Activated CD8-positive, alpha-beta memory T cell treated with anti-CD3 and anti-CD28 coated beads, Interleukin-2, amount 50 U/mL, for 48 hours (primary cell): ENCODE measurements around the gene HBZ.
A peak's percentile ranks its signal among the peaks of the same experiment; 100 is the strongest.
"Not testable (repeated sequence)": the region's sequence is repeated elsewhere in the genome, so short reads cannot be mapped to it uniquely, and the experiment has no call there.

Source experiments
- DNase-seq: peaks from one replicate; pipeline ENCODE4 v3.0.0-alpha.2; 2020

HBZ gene

DNA sequence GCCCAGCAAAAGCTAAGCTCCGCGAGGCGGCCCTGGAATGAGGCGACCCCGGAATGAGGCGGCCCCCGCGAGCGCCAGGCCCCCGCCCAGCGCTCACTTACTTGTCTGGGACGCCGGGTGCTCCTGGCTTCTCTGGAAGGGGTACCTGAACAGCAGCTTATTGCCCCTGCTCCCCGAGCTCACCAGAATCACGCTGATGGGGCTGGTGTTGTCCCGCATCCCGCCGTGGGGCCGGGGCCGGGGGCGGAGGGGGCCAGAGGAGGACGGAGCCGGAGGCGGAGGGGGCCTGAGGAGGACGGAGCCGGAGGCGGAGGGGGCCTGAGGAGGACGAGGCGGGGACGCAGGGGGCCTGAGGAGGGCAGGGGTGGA lies 14.4 kb upstream of the HBZ start:
- peak; percentile 71 for DNase-seq

DNA sequence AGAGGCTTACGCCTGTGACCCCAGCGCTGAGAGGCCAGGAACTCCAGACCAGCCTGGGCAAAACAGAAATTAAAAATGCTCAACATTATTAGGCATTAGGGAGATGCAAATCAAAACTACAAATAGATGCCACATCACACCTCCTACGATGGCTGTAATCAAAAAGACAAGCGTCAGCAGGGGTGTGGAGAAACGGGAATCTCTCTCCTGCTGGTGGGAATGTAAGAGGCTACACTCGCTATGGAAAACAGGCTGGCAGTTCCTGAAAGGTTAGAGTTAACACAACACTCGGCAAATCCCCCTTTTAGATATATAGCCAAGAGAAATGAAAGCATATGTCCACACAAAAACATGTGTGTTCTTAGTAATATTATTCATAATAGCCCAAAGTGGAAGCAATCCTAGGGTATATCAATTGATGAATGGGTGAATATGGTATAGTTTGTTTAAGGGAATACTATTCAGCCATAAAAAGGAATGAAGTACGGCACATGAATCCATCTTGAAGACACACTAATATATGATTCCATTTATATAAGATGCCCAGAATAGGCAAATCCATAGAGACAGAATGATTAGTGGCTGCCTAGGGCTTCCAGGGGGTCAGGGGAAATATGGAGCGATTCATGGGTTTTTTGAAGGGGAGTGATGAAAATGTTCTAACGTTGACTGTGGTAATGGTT lies 12.1 kb upstream of the HBZ start:
- DNase-seq = no peak

DNA sequence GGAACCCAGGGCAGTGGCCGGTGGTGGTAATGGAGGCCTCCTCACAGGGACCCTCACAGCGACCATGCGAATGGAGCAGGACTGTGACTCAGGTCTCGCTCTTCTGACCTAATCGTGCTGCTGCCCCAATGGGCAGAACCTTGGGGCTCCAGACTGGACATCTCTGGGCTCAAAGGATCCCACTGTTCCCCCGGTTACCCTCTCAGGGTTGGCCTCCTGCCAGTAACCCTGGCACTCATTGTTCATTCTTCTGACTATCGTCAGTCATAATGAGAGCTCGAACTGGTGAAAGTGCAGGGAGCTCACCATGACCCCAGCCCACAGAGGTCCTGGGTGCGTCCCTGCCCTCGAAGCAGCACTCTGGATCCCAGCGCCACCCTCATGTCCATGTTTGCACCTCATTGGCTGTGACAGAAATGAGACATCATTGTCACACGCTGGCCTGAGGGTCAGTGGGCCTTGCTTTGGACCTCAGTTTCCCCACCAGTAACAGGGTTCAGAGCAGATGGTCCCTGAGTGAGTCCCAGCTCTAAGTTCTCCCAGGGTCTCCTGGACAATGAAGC lies 10.0 kb upstream of the HBZ start:
- no peak for DNase-seq

GRCh38 chr16:143047-143446 lies 9.4 kb upstream of the HBZ start:
- no peak for DNase-seq

GRCh38 chr16:143456-143855 lies 9.0 kb upstream of the HBZ start:
- no peak for DNase-seq

- DNase-seq = no peak
Observed at GRCh38 chr16:144797-145252, 7.6 kb upstream of the HBZ start.

- DNase-seq = no peak
Observed at GRCh38 chr16:146646-147045, 5.8 kb upstream of the HBZ start.

DNA sequence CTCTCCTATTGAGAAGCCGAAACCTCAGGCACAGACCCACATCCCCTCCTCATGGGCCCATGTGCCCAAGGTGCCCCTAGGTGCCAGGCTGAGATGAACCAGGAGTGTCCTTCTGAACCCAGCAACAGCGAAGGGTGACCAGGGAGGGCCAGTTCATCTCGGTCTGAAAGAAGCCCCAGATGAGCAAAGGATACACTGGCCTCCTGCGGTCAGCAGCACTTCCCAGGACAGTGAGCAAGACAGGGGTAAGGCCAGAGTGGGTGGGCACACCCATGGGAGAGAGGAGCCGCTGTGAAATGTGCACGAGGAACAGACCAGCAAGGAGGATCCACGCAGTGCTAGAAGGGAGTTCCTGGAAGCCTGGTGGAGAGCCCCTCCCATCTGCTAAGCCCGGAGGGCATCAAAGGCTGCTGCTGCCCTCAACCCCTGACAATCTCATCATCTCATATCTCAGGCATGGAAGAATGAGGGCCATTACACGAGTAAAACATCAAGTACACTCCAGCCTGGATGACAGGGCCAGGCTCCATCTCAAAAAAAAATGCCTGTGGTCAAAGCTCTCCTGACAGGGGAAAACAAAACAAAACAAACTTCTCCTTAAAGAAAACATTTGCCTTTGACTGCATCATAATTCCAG lies 3.3 kb upstream of the HBZ start:
- no peak for DNase-seq

- DNase-seq = not testable (repeated sequence)
Observed at GRCh38 chr16:153129-153521, 681 bp downstream of the HBZ start.

DNA sequence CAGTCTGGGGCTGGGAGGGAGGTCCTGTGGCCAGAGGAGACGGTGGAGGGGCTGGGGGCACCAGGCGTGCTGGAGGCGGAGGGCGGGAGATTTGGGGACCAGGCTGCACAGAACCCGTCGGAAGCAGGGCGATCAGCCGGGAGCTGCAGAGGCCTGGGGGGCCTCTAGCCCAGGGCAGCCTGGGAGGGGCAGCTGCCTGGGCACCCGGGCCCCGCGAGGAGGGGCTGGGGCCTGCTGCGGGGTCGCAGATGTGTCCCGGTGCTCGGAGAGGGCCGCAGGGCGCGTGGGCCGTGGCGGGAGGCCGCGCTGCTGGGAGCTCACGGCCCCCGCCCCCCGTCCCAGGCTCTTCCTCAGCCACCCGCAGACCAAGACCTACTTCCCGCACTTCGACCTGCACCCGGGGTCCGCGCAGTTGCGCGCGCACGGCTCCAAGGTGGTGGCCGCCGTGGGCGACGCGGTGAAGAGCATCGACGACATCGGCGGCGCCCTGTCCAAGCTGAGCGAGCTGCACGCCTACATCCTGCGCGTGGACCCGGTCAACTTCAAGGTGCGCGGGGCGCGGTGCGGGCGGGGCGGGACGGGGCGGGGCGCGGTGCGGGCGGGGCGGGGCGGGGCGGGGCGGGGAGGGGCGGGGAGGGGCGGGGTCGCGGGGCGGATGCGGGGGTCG lies 1.2 kb downstream of the HBZ start:
- not testable (repeated sequence) for DNase-seq

DNA sequence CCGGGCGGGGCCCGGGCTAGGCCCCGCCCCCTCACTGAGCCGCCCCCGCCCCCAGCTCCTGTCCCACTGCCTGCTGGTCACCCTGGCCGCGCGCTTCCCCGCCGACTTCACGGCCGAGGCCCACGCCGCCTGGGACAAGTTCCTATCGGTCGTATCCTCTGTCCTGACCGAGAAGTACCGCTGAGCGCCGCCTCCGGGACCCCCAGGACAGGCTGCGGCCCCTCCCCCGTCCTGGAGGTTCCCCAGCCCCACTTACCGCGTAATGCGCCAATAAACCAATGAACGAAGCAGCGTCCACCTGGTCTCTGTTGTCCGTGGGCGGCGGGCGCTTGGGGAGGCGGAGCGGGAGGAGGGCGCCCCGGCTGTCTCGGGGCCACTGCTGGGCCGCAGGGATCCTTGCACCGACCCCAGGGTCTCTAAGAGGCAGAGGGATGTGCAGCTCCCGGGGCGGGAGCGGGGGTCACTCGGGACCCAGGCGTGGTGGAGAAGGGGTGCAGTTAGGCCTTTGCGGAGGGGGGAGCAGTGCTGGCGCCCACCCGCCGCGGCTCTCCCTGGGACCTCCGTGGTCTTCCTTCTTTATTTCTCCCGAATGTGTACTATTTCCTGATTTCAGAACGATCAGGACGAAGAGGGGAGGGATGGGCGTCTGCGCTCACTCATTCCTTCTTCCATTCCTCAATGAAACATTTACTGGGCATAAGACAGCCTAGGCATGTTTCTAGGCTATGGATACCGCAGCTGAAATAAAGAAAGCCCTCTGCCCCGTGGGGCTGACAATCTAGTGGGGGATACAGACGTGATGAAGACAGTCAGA lies 2.0 kb downstream of the HBZ start:
- DNase-seq = no peak

DNA sequence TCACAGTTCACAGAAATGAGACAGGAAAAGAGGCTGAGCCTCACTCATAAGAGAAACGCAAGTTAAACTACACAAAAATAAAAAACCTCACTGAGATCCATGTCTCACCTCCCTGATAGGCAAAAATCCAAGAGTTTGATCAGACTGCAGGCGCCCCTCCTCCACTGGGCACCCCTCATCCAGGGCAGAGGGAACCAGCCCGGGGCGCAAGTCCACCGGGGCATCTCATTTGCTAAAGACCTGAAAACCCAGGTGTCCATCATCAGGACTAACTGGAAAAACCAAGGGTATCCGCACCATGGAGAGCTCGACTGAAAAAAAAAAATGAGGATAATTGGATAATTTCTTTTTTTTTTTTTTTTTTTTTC lies 2.6 kb downstream of the HBZ start:
- DNase-seq = no peak

- DNase-seq = no peak
Observed at GRCh38 chr16:159136-159849, 6.8 kb downstream of the HBZ start.

DNA sequence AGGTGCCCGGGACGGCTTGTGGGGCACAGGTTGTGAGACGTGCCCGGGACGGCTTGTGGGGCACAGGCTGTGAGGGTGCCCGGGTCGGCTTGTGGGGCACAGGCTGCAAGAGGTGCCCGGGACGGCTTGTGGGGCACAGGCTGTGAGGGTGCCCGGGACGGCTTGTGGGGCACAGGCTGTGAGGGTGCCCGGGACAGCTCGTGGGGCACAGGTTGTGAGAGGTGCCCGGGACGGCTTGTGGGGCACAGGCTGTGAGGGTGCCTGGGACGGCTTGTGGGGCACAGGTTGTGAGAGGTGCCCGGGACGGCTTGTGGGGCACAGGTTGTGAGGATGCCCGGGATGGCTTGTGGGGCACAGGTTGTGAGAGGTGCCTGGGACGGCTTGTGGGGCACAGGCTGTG lies 7.8 kb downstream of the HBZ start:
- not testable (repeated sequence) for DNase-seq

- no peak for DNase-seq
Observed at GRCh38 chr16:160691-161190, 8.3 kb downstream of the HBZ start.

- DNase-seq = no peak
Observed at GRCh38 chr16:162271-162991, 10.0 kb downstream of the HBZ start.

DNA sequence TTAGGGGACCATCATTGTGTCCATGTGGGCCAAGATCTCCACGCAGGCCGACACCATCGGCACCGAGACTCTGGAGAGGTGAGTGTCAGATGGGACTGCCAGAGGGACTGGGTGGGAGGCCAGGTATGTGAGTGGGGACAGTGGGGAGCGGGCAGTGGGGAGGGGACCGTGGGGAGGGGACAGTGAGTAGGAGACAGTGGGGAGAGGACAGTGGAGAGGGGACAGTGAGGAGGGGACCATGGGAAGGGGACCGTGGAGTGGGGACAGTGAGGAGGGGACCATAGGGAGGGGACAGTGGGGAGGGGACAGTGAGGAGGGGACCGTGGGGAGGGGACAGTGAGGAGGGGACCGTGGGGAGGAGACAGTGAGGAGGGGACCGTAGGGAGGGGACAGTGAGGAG lies 10.7 kb downstream of the HBZ start:
- DNase-seq = not testable (repeated sequence)

- not testable (repeated sequence) for DNase-seq
Observed at GRCh38 chr16:163696-164095, 11.3 kb downstream of the HBZ start.

- not testable (repeated sequence) for DNase-seq
Observed at GRCh38 chr16:164134-164823, 11.8 kb downstream of the HBZ start.

DNA sequence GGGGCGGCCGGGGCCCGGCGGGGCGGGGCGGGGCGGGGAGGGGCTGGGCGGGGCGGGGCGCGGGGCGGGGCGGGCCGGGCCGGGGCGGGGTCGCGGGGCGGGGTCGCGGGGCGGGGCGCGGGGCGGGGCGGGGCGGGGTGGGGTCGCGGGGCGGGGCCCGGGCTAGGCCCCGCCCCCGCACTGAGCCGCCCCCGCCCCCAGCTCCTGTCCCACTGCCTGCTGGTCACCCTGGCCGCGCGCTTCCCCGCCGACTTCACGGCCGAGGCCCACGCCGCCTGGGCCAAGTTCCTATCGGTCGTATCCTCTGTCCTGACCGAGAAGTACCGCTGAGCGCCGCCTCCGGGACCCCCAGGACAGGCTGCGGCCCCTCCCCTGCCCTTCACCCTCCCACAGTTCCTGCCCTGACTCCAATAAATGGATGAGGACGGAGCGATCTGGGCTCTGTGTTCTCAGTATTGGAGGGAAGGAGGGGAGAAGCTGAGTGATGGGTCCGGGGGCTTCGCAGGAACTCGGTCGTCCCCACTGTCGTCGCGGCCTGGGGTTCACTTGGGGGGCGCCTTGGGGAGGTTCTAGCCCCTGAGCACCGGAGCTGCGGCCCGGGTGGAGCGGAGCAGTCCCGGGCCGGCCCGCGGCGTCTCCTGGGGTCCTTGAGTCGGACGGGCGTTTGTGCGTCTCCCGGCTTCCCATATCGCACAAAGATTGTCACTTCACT lies 12.5 kb downstream of the HBZ start:
- no peak for DNase-seq
